Bone marrow (tissue), 2 donors: ENCODE results near the gene RNH1.
A peak's percentile ranks its signal among the peaks of the same experiment; 100 is the strongest.

Source experiments
- DNase-seq, 2 donors: peaks; one replicate each; lab custom pipeline; 2025; lab: John Stamatoyannopoulos, UW

RNH1 gene

GRCh38 chr11:537622-538430, 30.8 kb upstream of the RNH1 start:
- no peak for DNase-seq

GRCh38 chr11:536841-537621, 30.0 kb upstream of the RNH1 start, which contains the start of gene LRRC56:
Gene LRRC56, plus strand, starts transcription at chr11:537527. Its CDS starts 3,158 bp downstream, at chr11:540685.
- peak in 1 of 2 donors; percentile 59 for DNase-seq

- peak; percentile 75 to 78 for DNase-seq
Observed at GRCh38 chr11:535519-536454, 28.7 kb upstream of the RNH1 start, which contains the start of gene HRAS. Gene HRAS, minus strand, starts transcription at chr11:535576.

GRCh38 chr11:535210-535518, 28.1 kb upstream of the RNH1 start:
- no peak for DNase-seq

DNA sequence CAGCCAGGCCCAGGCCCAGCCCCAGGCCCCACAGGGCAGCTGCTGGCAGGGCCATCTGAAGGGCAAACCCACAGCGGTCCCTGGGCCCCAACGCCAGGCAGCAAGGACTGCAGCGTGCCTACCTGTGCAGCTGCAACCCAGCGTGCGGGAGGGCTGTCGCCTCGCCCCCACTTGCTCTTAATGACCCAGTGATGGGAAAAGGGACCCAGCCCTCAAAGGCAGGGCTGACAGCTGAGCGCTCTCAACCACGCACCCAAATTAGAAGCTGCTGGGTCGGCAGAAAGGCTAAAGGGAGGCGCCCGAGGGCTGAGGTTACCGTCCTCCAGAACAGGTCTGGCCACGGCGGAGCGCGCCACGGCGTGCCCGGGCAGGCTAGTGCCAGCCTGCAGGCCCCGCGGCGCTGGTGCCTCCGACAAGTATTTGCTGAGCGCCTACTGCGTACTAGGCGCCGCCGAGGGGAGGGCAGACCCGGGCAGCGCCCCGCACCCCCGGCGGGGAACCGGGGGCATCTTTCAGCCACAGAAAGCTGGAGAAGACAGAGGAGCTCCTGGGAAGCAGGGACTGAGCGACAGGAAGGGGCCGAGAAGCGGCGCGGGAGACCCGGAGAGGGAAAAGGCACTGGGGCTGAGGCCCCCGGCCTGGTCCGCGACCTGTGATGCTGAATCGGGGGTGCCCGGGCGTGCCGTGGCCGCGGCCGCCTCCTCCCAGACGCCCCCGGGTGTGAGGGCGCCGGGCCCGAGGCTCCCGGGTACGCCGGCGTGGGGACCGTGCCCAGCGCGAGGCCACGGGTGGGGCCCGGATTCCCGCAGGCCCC, 27.6 kb upstream of the RNH1 start:
- no peak for DNase-seq

- DNase-seq: no peak
Observed at GRCh38 chr11:533586-534395, 26.7 kb upstream of the RNH1 start.

DNA sequence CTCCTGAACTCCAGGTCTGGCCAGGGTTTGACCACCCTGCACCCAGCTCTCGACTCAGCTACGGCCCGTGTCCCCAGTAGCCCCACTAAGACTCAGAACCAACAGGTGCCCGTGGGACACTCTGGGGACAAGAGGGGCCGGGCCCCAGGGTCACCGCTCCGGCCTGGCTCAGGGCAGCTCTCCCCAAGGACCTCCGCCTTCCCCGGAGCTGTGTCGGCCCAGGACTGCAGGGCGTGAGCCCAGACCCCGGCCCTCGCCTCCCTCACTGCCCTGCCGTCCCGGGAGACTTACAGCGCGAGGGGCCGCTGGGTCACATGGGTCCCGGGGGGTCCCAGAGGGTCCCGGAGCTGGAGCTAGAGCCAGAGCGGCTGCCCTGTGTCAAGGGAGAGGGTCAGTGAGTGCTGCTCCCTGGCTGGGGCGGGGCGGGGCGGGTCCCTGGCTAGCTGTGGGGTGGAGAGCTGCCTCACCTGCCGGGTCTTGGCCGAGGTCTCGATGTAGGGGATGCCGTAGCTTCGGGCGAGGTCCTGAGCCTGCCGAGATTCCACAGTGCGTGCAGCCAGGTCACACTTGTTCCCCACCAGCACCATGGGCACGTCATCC, 26.0 kb upstream of the RNH1 start:
- DNase-seq: no peak

GRCh38 chr11:532527-532985, 25.5 kb upstream of the RNH1 start:
- DNase-seq: no peak

- DNase-seq: no peak
Observed at GRCh38 chr11:531919-532526, 25.0 kb upstream of the RNH1 start.

- no peak for DNase-seq
Observed at GRCh38 chr11:530960-531831, 24.2 kb upstream of the RNH1 start.

DNA sequence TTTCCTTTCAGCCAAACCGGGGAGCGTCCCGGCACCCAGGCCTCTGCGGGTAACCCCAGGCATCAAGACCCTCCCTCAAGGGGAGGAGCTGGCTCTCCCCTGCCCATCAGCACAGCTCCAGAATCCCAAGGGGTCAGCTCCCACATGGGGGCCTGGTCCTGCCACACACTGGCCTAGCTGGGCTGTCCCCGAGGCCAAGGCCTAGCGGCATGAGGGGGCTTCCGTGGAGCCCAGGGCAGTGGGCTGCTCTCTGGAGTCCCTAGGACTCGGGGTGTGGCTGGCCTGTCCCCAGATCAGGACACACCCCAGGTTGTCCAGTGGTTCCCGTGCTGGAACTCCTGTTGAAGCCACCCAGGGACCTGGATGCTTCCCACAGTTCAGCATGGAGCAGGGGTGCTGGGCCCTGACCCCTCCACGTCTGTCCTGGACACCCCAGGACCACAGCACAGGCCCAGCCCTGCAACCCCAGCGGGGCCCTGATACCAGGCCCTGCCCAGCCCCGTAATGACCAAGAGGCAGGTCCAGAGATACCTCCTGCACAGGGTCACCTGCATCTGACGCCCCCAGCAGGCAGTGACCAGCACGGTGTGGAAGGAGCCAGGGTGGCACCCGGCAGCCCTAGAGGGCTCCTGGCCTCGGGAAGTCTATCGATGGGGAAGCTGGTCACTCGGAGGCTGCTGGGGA, 22.8 kb upstream of the RNH1 start:
- DNase-seq: no peak

- DNase-seq: no peak
Observed at GRCh38 chr11:528815-529727, 22.0 kb upstream of the RNH1 start.

GRCh38 chr11:528166-528814, 21.2 kb upstream of the RNH1 start:
- DNase-seq: no peak

- DNase-seq: no peak
Observed at GRCh38 chr11:526192-526591, 19.1 kb upstream of the RNH1 start.

DNA sequence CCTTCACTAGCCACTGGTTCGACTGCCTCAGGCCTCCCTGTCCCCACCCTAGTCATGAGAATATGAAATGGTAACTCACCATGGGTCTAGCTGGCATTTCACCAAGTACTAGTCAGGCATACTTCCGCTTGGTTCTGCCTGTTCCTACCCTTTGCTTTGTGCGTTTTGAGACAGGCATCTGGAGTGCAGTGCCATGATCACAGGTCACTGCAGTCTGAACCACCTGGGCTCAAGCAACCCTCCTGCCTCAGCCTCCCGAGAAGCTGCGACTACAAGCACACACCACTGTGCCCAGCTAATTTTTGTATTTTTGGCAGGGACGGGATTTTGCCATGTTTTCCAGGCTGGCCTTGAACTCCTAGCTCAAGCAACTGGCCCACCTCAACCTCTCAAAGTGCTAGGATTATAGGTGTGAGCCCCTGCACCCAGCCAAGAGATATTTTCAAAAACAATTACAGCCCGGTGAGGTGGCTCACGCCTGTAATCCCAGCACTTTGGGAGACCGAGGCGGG, 14.2 kb upstream of the RNH1 start:
- DNase-seq: no peak
